Neural progenitor cell (in vitro differentiated cells): ENCODE data around the gene MARVELD1.

Experiments used
- EZH2 ChIP-seq: fragments of 200-600 bp; sonication (generic); IDR thresholded peaks from 2 replicates; pipeline ENCODE4 v1.6.1; 2017; ENCODE audit warnings: antibody characterized with exemption, mild to moderate bottlenecking, moderate library complexity
- EZH2phosphoT487 ChIP-seq: fragments of 200-600 bp; sonication (generic); IDR thresholded peaks from 2 replicates; pipeline ENCODE4 v1.6.1; 2017; ENCODE audit warnings: antibody characterized with exemption

GRCh38 chr10:97673736-97674525 is 39.6 kb upstream of the MARVELD1 start:
- TF ChIP-seq EZH2phosphoT487, result no peak
- TF ChIP-seq EZH2, result no peak
